Activated T-helper 1 cell treated with Interleukin-2 at 50 U/mL for 16 hours (primary cell): ENCODE data around the gene PROM2.
"Not testable (repeated sequence)": the region's sequence is repeated elsewhere in the genome, so short reads cannot be mapped to it uniquely, and the experiment has no call there.

Source experiments
- DNase-seq: peaks from one replicate; pipeline ENCODE4 v3.0.0-alpha.2; 2020; ENCODE audit warnings: low read depth

The PROM2 gene, protein sequence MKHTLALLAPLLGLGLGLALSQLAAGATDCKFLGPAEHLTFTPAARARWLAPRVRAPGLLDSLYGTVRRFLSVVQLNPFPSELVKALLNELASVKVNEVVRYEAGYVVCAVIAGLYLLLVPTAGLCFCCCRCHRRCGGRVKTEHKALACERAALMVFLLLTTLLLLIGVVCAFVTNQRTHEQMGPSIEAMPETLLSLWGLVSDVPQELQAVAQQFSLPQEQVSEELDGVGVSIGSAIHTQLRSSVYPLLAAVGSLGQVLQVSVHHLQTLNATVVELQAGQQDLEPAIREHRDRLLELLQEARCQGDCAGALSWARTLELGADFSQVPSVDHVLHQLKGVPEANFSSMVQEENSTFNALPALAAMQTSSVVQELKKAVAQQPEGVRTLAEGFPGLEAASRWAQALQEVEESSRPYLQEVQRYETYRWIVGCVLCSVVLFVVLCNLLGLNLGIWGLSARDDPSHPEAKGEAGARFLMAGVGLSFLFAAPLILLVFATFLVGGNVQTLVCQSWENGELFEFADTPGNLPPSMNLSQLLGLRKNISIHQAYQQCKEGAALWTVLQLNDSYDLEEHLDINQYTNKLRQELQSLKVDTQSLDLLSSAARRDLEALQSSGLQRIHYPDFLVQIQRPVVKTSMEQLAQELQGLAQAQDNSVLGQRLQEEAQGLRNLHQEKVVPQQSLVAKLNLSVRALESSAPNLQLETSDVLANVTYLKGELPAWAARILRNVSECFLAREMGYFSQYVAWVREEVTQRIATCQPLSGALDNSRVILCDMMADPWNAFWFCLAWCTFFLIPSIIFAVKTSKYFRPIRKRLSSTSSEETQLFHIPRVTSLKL

GRCh38 chr2:95274291-95275150 lies at the start of gene PROM2:
TSS of gene PROM2 (plus strand) at chr2:95274449. CDS start at chr2:95274586, 137 bp downstream.
- no peak for DNase-seq

DNA sequence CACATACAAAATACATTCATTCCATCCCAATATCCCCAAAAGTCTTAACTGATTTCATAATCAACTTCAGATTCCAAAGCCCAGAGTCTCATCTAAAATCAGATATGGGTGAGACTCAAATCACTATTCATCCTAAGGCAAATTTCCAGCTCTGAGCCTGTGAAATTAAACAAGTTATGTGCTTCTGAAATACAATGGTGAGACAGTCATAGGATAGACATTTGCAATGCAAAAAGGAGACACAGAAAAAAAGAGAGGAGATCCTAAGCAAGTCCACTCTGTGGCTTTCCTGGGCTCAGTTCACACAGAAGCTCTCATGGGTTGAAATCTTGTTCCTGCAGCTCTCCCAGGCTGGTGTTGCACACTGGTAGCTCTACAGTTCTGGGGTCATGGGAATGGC lies 48.6 kb upstream of the PROM2 start:
- DNase-seq, result no peak

DNA sequence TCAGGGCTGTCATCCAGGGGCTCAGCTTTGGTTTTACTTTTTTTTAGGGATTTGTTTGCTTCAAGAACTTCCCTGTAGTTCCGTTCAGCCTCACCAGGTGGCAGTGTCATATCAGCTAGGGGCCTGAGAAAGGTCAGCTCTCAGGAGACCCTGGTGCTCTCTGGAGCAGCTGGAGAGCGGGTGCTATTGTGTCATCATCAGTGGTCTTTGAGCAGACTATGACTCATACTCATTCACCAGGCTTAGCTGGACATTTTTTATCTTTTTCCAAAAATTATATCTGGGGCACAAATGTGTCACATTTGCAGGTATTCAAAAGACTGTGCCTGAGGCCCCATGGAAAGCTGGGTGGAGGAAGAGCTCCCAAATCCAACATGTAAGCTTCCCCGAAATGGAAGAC lies 42.5 kb upstream of the PROM2 start:
- no peak for DNase-seq

DNA sequence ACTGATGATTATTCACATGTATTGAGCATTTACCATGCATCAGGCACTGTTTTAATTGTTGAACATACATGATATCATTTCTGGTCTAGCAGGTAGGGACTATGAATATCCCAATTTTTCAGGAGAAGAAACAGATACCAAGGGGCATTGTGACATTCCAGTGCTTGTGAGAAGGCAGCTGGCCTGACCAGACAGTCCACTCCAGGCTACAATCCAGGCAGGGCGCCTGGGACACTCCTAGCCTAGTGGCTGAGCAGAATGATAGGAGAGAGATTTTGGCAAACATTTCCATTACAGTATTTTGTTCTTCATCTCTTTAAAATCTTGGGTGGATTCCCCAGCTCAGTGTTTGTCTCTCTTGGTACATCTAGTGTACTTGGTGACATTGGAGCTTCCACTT lies 42.0 kb upstream of the PROM2 start:
- no peak for DNase-seq

- no peak for DNase-seq
These were observed 39.9 kb upstream of the PROM2 start for GRCh38 chr2:95234286-95234785.

DNA sequence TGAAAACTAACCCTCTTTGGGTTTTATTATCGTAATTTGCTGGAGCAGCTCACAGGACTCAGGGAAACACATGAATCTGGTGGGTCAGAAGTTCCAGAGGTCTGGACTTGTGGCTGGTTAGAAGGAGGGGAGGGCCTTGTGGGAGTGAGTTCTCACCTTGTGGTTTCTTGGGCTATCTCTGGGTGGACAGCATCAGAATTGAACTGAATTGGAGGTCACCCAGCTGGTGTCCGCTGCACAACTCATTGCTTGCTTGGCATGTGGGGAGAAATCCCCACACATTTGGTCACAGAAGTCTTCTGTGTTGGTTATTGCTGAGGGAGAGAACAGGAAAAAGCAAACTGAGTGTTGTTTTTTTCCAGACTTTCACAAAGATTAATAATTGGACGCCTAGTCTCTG lies 39.4 kb upstream of the PROM2 start:
- no peak for DNase-seq

- no peak for DNase-seq
These were observed 36.1 kb upstream of the PROM2 start for GRCh38 chr2:95238131-95238530.

GRCh38 chr2:95240091-95240490 lies 34.2 kb upstream of the PROM2 start:
- DNase-seq, result no peak

GRCh38 chr2:95240556-95240955 lies 33.7 kb upstream of the PROM2 start:
- DNase-seq, result no peak

DNA sequence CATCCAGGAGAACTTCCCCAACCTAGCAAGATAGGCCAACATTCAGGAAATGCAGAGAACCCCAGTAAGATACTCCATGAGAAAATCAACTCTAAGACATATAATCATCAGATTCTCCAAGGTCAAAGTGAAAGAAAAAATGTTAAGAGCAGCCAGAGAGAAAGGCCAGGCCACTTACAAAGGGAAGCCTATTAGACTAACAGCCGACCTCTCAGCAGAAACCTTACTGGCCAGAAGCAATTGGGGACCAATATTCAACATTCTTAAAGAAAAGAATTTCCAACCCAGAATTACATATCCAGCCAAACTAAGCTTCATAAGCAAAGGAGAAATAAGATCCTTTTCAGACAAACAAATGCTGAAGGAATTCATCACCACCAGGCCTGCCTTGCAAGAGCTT lies 32.2 kb upstream of the PROM2 start:
- DNase-seq, result not testable (repeated sequence)

DNA sequence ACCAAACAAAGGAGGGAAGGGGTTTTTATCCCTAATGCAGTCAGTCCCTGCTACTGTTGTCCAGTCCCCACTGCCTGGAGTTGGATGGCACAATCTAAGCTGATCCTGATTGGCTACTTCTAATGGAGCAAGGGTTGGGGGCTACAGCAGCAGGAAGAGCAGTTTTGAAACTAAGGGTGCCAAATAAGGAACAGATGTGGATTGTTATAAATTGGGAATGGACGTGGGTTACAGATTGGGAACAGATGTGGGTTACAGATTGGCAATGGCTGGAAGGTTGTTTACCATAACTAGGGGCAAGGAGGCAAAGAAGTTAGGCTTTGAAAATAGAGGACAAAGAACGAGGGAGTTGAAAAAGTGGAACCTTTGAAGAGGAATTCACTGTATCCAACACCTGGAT lies 16.0 kb upstream of the PROM2 start:
- DNase-seq, result no peak

- DNase-seq, result no peak
These were observed 13.9 kb upstream of the PROM2 start for GRCh38 chr2:95260028-95261023.

GRCh38 chr2:95261602-95262001 lies 12.6 kb upstream of the PROM2 start:
- no peak for DNase-seq

DNA sequence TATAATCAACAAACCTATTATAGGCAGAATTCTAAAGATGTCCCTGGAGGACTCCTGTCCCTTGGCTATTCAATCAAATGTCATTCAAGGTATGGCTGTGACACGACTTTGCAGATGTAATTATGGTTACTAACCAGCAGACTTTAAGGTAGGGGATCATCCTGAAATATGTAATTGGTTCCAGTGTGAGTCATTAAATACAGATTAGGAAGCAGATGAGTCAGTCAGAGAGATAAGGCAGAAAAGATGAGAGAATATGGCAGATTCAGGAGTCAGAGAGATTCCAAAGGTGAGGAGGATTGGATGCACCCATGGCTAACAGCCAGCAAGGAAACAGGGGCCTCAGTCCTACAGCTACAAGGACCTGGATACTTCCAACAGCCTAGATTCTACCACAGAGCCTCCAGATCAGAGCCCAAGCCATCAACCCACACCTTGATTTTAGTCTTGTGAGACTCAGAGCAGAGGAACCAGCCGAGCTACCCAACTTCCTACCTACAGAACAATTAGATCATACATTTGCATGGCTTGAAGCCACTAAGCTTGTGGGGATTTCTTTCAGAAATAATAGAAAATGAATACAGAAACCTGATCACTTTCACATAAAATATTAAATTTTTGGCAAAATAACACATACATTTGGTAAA lies 11.2 kb upstream of the PROM2 start:
- no peak for DNase-seq

- no peak for DNase-seq
These were observed 9.6 kb upstream of the PROM2 start for GRCh38 chr2:95264624-95265023.

GRCh38 chr2:95265182-95265581 lies 9.1 kb upstream of the PROM2 start:
- DNase-seq, result no peak

GRCh38 chr2:95266781-95267430 lies 7.3 kb upstream of the PROM2 start:
- no peak for DNase-seq

DNA sequence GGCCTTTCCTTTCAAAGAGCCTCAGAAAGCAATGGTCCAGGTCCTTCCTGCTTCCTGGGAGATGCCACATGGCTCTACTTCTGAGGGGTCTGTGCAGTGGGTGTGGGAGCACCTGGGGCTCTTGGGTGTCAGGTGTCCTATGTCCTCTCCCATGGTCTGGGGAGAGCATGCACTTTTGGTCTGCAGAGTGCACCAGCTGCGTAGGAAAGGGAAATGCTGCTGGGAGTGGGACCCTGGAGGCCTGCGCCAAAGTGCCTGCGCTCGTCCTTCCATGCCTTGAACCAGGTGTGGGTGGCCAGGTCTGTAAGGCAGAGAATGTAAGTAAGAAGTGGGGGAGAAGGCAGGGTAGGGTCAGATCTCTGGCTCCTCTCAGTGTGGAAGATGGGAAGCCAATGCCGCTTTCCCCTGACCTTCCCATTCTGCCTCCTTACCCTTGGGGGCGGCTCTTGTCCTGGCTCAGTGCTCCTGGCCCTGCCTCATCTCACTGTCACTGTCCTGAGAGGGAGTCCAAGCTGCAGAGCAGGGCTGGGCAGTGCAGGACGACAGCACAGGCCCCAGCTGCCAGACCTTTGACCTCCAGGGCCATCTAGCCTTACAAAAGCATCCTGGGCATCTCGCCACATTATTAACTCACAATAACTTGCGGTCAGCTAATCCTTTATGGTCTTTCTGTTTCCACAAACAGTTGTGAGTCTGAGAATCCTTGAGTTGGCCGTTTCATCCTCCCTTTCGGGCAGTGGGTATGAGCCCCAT lies 6.6 kb upstream of the PROM2 start:
- DNase-seq, result no peak
